ENCODE data around the gene CDC26. TPM values are rescaled to one million over a fixed set of nuclear protein-coding genes. Genes with fewer than 3 reads are reported as not detected.

CDC26 gene
- total RNA-seq, 1 experiment from 2014 or later, result 22.0 TPM

DNA sequence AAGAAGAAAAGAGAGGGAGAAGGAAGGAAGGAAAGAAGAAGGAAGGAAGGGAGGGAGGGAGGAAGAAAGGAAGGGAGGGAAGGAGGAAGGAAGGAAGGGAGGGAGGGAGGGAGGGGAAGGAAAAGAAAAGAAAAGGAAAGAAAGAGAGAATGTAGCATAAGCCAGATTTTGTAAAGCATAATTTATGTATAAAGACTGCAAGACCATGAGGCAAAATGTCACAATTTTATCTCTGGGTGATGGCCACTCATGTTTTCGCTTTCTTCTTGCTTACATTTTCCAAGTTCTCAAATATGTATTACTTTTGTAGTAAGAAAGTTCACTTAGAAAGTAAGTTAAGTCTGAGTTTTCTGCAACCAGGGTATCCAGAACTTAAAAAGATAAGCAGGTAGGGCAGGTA, 31.2 kb upstream of the CDC26 start:
- Histone ChIP-seq H3K9me2 (ENCODE audit: insufficient read depth) (no peaks in the 10 kb centered on the region), H3K4me1 (ENCODE audit: control insufficient read depth in 1 of 2, insufficient read depth in 2 of 2, low read length in 2 of 2) (no peaks in the 10 kb centered on the region), H3K36me3 (ENCODE audit: control insufficient read depth in 1 of 2, insufficient read depth in 2 of 2, low read length in 2 of 2) (no peaks in the 10 kb centered on the region), H2AFZ (ENCODE audit: low read depth, low read length, poor library complexity, severe bottlenecking) (no peak overlapping the region), H3K4me3 (replicated peaks in 1 of 2; ENCODE audit: low read depth in 1 of 2, low read length in 2 of 2) (no peak overlapping the region), H3K27ac (ENCODE audit: low read depth, low read length) (no peak overlapping the region), H3K9ac (ENCODE audit: low read length) (no peak overlapping the region), H3K79me2 (ENCODE audit: insufficient read depth, low read length) (no peaks in the 10 kb centered on the region), H3K9me3 (ENCODE audit: control insufficient read depth in 1 of 2, insufficient read depth in 1 of 2, low read depth in 1 of 2, low read length in 2 of 2) (no peaks in the 10 kb centered on the region), H4K20me1 (ENCODE audit: insufficient read depth) (no peaks in the 10 kb centered on the region), H3K4me2 (ENCODE audit: low read length) (no peak overlapping the region), H3K27me3 (ENCODE audit: insufficient read depth, low read length) (0 out of 2 replicates have a peak, but pooled peaks cover 1% of the 10 kb centered on the region)
- CTCF ChIA-PET, result no interaction called here
- POLR2A ChIA-PET, result no interaction called here
- no peak for DNase-seq (ENCODE audit: low read depth, low spot score)
- RAD21 ChIA-PET (ENCODE audit: low non-redundant PET in 1 of 2, low total read pairs in 2 of 2, uncharacterized antibody in 2 of 2, unreplicated experiment in 2 of 2), result no interaction called here
- no TSS peak for BruUV-seq (replicated peaks)
- intact Hi-C loops (cut with micrococcal nuclease), result loop anchor here (10.0 kb wide), 1 partner anchor 348 kb away; no protein-coding TSS in a partner anchor
- no peak for TF ChIP-seq EZH2phosphoT487 (IDR thresholded peaks at IDR 0.05; ENCODE audit: borderline replicate concordance)
- no peak for TF ChIP-seq SIN3A (IDR thresholded peaks at IDR 0.05; ENCODE audit: low read depth)
- no peak for TF ChIP-seq POLR2A (IDR thresholded peaks at IDR 0.05; ENCODE audit: borderline replicate concordance, extremely low read depth, insufficient read depth, insufficient read length)
- TF ChIP-seq, protein P1, sequence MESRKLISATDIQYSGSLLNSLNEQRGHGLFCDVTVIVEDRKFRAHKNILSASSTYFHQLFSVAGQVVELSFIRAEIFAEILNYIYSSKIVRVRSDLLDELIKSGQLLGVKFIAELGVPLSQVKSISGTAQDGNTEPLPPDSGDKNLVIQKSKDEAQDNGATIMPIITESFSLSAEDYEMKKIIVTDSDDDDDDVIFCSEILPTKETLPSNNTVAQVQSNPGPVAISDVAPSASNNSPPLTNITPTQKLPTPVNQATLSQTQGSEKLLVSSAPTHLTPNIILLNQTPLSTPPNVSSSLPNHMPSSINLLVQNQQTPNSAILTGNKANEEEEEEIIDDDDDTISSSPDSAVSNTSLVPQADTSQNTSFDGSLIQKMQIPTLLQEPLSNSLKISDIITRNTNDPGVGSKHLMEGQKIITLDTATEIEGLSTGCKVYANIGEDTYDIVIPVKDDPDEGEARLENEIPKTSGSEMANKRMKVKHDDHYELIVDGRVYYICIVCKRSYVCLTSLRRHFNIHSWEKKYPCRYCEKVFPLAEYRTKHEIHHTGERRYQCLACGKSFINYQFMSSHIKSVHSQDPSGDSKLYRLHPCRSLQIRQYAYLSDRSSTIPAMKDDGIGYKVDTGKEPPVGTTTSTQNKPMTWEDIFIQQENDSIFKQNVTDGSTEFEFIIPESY (IDR thresholded peaks at IDR 0.05; ENCODE audit: extremely low read depth, insufficient replicate concordance, low read length), result no peak
- no peak for TF ChIP-seq CBX3 (IDR thresholded peaks at IDR 0.05; ENCODE audit: low read depth)
- no peak for ATAC-seq

DNA sequence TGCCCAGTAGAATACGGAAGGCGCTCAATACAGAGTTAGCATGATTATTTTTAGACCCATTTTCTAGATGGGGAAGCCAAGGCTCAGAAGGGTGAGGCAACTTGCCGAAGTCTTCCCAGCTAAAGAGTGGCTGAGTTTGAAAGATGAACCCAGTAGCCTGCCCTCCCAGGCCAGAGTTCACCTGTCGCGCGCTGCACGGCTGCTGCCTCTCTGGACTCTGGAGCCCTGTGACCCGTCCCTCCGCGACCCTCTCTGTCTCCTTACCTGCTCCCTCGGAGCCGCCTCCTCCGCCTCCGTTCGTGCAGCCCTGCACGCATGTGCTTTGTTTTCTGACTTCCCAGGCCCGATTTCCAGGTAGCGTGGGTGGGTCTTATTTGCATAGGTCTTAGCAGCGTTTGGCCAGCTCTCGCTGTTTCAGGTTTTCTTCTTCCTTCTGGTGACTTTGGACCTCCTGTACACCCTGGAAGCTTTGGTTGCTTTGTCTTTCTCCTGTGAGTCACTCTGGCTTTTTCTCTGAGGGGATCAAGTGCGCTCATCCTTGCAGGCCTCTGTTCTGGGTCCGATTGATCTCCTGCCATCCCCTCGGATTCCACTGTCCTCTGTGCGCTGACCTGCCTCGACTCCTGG, 27.5 kb upstream of the CDC26 start, which contains the start of gene RNF183:
Gene RNF183, minus strand, starts transcription at position 585 of the 627 bp plus-strand sequence. CDS start 5,192 bp downstream, outside the sequence.
- Histone ChIP-seq H3K4me1 (ENCODE audit: control insufficient read depth in 1 of 2, insufficient read depth in 2 of 2, low read length in 2 of 2) (no peaks in the 10 kb centered on the region), H3K9me3 (ENCODE audit: control insufficient read depth in 1 of 2, insufficient read depth in 1 of 2, low read depth in 1 of 2, low read length in 2 of 2) (no peaks in the 10 kb centered on the region), H4K20me1 (ENCODE audit: insufficient read depth) (no peaks in the 10 kb centered on the region), H3K27me3 (ENCODE audit: insufficient read depth, low read length) (0 out of 2 replicates have a peak, but pooled peaks cover 6% of the 10 kb centered on the region), H3K79me2 (ENCODE audit: insufficient read depth, low read length) (no peaks in the 10 kb centered on the region), H3K36me3 (ENCODE audit: control insufficient read depth in 1 of 2, insufficient read depth in 2 of 2, low read length in 2 of 2) (no peaks in the 10 kb centered on the region), H3K4me2 (ENCODE audit: low read length) (no peak within 1 kb of the TSS), H3K9ac (ENCODE audit: low read length) (no peak within 1 kb of the TSS), H3K27ac (ENCODE audit: low read depth, low read length) (no peak within 1 kb of the TSS), H2AFZ (ENCODE audit: low read depth, low read length, poor library complexity, severe bottlenecking) (no peak within 1 kb of the TSS), H3K4me3 (replicated peaks in 1 of 2; ENCODE audit: low read depth in 1 of 2, low read length in 2 of 2) (no peak within 1 kb of the TSS), H3K9me2 (ENCODE audit: insufficient read depth) (no peaks in the 10 kb centered on the region)
- RAD21 ChIA-PET (ENCODE audit: low non-redundant PET in 1 of 2, low total read pairs in 2 of 2, uncharacterized antibody in 2 of 2, unreplicated experiment in 2 of 2), result no interaction called here
- no peak for DNase-seq (ENCODE audit: low read depth, low spot score)
- CTCF ChIA-PET, result no interaction called here
- POLR2A ChIA-PET, result no interaction called here
- no TSS peak for BruUV-seq (replicated peaks)
- intact Hi-C loops (cut with micrococcal nuclease), result loop anchor here (10.0 kb wide), 1 partner anchor 352 kb away; no protein-coding TSS in a partner anchor
- ATAC-seq, result no peak
- no peak for TF ChIP-seq POLR2A (IDR thresholded peaks at IDR 0.05; ENCODE audit: borderline replicate concordance, extremely low read depth, insufficient read depth, insufficient read length)
- no peak for TF ChIP-seq SRF (IDR thresholded peaks at IDR 0.05; ENCODE audit: low read depth)
- no peak for TF ChIP-seq ELF1 (IDR thresholded peaks at IDR 0.05; ENCODE audit: borderline replicate concordance, low read depth)
- TF ChIP-seq EGR1 (IDR thresholded peaks at IDR 0.05; ENCODE audit: low read depth), result no peak
- no peak for TF ChIP-seq JUND (IDR thresholded peaks at IDR 0.05)
- TF ChIP-seq, protein P2, sequence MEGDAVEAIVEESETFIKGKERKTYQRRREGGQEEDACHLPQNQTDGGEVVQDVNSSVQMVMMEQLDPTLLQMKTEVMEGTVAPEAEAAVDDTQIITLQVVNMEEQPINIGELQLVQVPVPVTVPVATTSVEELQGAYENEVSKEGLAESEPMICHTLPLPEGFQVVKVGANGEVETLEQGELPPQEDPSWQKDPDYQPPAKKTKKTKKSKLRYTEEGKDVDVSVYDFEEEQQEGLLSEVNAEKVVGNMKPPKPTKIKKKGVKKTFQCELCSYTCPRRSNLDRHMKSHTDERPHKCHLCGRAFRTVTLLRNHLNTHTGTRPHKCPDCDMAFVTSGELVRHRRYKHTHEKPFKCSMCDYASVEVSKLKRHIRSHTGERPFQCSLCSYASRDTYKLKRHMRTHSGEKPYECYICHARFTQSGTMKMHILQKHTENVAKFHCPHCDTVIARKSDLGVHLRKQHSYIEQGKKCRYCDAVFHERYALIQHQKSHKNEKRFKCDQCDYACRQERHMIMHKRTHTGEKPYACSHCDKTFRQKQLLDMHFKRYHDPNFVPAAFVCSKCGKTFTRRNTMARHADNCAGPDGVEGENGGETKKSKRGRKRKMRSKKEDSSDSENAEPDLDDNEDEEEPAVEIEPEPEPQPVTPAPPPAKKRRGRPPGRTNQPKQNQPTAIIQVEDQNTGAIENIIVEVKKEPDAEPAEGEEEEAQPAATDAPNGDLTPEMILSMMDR (IDR thresholded peaks at IDR 0.05 in 2 of 3, conservative IDR thresholded peaks at IDR 0.05 in 1 of 3; ENCODE audit: borderline replicate concordance in 1 of 3, insufficient read depth in 1 of 3, low read depth in 2 of 3, low read length in 2 of 3), result no peak
- TF ChIP-seq, protein P3, sequence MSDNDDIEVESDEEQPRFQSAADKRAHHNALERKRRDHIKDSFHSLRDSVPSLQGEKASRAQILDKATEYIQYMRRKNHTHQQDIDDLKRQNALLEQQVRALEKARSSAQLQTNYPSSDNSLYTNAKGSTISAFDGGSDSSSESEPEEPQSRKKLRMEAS (IDR thresholded peaks at IDR 0.05), result no peak
- no peak for TF ChIP-seq TCF7L2 (IDR thresholded peaks at IDR 0.05; ENCODE audit: borderline replicate concordance, extremely low read depth, insufficient read depth, insufficient read length)
- no peak for TF ChIP-seq EZH2 (IDR thresholded peaks at IDR 0.05)
